Ramos (cell line): ENCODE measurements around the gene CDCP1.

Experiments
- in situ Hi-C: fragments of 300-500 bp; cut with MboI; formaldehyde crosslinking; loops from one replicate; pipeline ENCODE4 v1.14.3; 2022; ENCODE audit warnings: low sequenced_read_pairs; ENCODE audit not compliant: unreplicated experiment

CDCP1 gene

DNA sequence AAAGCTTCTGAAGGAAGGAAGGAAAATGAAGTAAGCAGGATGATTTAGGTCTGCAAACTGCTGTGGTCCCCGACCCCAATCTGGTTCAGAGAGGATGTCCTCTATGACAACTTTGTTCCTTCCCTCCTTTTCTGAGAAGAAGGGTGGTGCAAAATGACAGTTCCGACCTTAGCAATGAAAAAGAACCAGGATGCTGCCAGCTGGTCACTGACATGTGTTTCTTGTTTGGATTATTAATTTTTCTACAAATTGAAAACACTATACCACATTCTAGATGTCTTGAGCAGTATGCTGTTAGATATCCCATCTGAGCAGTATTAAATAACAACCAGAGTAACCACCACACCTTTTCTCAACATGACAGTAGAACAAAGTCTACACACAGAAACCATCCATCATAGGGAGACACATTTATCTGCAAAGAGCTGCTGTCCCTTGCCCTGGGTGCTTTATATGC is 27.5 kb downstream of the CDCP1 start:
- in situ Hi-C loops: no loop called here

DNA sequence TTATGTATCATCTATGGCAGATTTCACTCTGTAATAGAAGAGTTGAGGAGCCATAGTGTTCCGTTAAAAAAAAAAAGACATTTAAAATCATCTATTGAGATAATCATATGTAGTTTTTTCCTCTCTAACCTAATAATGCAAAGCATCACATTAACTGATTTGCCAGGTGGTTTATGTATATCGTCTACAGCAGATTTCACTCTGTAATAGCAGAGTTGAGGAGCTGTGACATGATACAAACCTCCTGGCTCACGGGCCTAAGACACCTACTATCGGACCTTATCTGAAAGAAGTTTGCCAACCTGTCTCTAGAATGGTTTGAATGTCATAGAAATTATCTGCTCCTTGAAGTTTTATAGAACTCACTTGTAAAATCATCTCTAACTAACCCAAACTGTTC is 29.8 kb downstream of the CDCP1 start:
- in situ Hi-C loops: no loop called here

GRCh38 chr3:45113625-45114050 is 32.5 kb downstream of the CDCP1 start:
- in situ Hi-C loops: no loop called here

DNA sequence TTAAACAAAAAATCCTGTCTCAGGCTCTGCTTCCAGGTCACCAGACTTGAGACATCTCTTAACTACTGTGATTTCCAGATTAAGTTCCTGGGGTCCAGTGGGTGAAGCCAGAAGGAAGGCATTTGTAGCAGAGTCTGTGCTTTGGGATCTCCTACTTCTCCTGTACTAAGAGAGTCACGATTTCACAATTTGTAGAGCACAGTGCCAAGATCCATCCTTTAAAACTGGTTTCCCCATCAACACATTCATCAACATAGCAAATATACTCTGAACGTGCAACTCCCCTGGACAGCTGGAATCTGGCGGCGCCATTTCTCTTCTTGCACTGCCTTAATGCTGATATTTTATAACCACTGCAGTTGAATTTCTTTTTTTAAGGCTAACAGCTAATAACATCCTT is 33.2 kb downstream of the CDCP1 start:
- in situ Hi-C loops: no loop called here

DNA sequence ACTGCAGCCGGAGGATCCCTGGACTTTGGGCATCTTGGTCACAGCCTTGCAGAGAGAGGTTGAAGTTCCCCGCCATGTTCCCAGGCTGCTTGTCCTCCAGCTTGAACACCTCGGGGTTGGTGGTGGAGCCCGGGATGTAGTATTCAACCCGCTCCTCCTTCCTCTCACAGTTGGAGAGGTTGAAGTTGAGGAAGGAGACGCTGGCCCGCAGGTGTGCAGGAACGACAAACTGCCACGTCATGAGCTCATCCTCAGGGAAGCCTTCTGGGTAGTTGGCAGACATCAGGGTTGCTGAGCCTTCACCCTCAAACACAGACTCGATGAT is 35.7 kb downstream of the CDCP1 start:
- in situ Hi-C loops: no loop called here

- in situ Hi-C loops: no loop called here
Observed at GRCh38 chr3:45109771-45110508, 36.2 kb downstream of the CDCP1 start.

DNA sequence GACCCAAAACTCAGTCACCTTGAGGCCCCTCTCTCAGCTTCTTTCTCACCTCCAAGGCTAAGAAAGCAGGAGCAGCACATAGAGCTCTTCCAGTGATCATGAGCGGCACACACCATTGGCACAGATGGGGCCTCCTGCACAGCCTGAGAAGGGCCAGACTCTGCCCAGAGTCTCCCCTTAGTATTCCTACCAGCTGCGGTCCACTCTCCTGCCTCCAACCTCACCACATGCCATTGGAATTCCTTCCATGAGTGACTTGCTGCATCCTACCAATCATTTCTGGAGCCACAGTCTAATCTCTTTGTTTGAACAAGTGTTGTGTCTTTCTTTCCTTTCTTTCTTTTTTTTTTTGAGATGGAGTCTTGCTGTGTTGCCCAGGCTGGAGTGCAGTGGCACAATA is 39.3 kb downstream of the CDCP1 start:
- in situ Hi-C loops: no loop called here

DNA sequence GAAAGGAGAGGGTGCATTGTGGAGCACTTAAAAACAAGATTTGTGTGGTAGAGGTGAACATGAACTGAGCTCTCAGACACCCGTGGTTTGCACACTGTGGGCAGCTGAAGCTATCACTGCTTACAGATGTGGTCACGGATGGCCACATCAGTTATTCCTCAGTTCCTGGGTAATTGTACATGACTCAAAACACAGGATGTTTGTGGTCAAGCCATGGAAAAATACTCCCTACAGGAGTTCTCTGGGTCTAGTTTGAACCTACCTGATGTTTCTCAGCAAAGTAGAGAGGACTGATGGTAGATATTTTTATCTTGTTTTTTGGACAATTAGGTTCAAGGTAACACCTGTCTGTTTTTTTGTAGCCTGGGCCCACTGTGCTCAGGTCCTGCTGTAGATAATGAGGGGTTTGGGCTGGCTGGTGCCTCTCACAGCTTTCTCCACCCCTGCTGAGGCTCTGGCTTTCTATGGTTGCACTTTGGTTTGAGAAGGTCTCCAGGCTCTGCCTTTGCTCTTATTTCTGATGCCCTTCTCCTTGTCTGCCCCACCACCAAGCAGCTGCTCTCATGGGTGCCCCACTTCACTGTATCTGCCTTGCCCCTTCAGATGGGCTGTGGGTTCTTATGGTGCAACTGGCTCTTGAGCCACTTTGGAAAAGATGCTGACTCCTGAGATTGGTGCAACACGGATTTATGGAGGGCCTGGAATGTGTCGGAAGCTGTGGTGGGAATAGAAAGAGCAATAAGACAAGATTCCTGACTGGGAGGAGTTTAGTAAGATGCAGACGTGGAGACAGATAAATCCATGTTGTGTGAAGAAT is 40.1 kb downstream of the CDCP1 start:
- in situ Hi-C loops: no loop called here

GRCh38 chr3:45104715-45105711 is 41.2 kb downstream of the CDCP1 start:
- in situ Hi-C loops: no loop called here

DNA sequence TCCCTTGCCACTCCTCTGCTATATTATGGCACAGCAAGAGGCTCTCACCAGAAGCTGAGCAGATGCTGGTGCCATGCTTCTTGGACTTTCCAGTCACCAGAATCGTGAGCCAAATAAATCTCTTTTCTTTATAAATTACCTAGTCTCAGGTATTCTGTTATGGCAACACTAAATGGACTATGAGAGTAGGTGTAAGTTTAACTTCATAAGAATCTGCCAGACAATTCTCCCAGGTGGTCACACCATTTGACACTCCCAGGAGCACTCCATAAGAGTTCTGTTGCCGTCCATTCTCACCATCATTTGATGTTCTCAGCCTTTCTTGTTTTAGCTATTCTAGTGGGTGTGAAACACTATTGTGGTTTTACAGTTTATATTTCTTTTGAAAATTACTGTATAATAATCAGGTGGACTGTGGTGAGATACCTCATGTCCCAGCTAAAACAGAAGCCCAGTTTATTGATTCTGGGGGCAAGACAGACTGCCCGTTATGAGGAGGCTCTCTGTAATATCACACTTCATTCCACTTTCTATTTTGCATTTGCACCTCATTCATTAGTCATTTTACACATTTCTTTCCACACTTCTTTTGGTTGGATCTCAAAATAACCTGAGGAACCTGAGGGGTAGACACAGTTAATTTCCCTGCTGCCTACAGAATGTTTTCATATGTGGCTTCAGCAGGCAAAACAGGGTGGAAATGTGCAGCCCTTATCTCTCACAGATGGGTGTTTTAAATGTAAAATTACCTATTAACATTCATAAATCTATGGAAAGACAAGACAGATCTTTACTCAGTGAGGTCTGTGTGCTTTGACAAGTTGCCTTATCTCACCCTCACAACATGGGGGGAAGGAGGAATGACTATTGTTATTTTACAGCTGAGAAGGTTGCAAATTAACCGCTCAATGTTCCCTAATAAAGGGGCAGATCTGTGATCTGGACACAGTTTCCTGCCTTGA is 42.1 kb downstream of the CDCP1 start:
- in situ Hi-C loops: no loop called here

- in situ Hi-C loops: no loop called here
Observed at GRCh38 chr3:45103334-45103733, 42.8 kb downstream of the CDCP1 start.

DNA sequence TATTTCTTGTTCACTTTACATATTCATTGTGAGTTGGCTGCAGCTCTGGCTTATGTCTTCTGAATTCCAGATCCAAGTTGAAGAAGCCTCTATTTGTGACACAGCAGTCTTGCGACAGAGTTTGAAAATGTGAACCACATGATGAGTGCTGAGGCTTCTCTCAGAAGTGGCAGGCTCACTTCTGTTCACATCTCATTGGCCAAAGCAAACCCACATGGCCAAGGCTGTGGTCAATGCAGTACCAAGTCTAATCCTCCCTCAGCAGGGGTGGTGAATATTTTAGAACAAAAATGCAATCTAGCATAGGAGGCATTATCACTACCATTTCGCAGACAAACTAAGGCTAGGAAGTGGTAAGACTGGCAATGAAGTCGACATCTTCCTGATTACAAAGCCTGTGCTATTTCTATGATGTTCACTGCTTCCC is 45.2 kb downstream of the CDCP1 start:
- in situ Hi-C loops: no loop called here

DNA sequence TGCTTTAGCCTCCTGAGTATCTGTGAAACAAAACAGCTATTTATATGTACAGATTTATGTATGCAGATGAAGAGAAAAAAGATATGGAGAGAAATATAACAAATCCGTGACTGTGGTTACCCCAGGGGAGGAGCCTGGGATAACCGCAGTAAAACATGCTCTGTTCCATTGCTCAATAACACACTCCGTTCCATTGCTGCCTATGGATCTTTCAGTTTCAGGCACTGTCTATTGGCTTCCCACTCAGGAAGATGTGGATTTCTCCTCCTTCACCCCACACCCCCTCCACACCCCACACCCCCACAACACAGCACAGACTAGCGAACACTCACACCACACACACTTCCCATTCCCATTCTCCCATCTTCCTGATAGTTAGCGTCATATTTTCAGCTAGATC is 47.9 kb downstream of the CDCP1 start:
- in situ Hi-C loops: no loop called here

GRCh38 chr3:45097296-45097883 is 48.8 kb downstream of the CDCP1 start:
- in situ Hi-C loops: no loop called here

DNA sequence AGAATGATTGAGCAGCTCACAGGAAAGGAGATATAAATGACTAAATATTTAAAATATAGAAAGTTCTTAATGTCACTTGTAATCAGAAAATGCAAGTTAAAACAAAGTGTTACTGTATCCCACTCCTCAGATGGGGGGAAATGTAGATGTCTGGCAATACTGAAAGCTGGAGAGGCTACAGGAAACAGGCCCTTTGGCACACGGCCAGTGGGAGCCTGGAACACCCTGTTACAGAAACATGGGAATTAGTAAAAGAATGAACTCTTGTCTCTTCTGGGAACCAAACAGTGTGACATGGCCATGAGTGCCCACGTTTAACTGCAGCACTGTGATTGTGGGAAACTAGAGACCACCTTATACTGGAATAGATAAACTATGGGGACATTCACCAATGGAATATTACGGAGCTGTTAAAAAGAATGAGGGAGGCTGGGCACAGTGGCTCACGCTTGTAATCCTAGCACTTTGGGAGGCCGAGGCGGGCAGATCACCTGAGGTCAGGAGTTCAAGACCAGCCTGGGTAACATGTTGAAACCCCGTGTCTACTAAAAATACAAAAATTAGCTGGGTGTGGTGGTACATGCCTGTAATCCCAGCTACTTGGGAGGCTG is 50.2 kb downstream of the CDCP1 start:
- in situ Hi-C loops: no loop called here

DNA sequence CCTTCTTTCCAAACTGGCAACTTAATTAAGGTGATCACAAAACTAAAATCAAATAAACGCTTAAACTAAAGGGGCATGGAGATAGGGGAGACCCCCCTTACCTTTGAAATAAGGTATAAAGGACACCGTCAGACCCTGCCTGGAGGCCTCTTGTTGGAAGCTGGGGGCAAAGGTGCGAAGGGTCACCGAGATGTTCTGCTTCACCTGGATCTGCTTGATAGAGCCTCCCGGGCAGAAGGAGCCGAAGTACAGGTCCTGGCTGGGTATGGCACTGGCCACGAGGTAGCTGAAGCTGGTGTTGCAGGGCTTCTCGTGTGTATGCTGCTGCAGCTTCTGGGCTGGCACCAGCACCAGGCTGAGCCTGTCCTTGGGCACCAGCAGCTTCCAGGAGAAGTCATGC is 53.0 kb downstream of the CDCP1 start:
- in situ Hi-C loops: no loop called here

DNA sequence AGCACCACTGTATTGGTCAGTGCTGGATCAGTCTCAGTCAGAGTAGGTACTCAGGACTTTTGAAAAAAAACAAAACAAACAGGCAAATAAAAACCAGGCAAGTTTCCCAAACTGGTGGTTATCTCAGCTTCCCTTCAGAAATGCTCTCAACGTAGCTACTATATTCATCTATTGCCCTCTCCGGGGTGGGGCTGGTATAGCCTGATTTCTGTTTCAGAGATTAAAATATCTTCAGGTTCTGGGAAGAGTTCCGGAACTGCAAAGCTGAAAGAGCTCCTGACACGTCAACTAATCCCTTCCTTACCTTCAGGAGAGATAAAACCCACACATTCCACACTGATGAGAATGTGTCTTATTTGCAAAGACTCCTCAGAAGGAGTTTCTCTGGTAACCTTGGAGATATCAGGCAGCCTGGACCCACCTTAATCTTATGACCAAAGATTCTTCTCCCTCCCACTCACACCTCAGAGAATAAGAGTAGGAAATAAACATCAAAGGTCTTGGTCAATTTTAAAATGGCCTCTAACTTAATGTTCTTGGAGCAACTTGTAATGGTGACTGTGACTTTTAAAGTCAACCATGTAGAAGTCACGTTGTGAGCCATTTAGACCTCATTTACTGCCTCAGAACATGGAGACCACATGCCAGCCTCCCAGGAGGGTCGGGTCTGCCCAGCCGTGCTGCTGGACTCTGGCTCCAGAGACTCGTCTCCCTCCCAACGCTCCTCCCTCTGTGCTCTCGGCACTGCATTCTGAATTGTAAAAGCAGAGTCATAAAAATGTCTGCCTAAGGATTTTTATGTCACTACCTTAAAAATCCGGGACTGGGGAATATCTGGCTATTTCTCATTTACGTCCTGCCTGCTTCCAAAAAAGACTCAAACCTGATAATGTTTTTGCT is 53.8 kb downstream of the CDCP1 start:
- in situ Hi-C loops: no loop called here

DNA sequence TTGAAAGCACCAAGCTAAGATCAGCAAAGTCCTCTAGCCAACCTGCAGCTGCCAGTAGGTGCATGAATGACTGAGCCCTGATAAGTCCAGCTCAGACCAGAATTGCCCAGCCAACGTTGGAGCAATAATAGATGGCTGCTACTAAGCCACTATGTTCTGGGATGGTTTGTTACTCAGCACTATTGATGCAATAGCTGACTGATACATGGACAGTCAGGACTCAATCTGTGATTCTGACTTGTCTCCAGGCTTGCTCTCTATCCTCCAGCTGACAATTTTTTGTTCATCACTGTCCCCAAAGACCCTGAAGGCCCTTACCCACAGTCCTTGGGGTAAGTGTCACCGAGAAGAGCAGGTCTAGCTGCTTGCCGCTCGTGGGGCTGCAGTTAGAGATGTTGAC is 55.3 kb downstream of the CDCP1 start:
- in situ Hi-C loops: no loop called here
